GM21447 (cell line): ENCODE measurements around the gene FOXF2.
"Not testable (repeated sequence)": the region's sequence is repeated elsewhere in the genome, so short reads cannot be mapped to it uniquely, and the experiment has no call there.

Experiments
- ATAC-seq: cut with Tn5 transposase; IDR thresholded peaks from one replicate; pipeline ENCODE4 v1.9.1; 2021; ENCODE audit not compliant: unreplicated experiment

Gene FOXF2

DNA sequence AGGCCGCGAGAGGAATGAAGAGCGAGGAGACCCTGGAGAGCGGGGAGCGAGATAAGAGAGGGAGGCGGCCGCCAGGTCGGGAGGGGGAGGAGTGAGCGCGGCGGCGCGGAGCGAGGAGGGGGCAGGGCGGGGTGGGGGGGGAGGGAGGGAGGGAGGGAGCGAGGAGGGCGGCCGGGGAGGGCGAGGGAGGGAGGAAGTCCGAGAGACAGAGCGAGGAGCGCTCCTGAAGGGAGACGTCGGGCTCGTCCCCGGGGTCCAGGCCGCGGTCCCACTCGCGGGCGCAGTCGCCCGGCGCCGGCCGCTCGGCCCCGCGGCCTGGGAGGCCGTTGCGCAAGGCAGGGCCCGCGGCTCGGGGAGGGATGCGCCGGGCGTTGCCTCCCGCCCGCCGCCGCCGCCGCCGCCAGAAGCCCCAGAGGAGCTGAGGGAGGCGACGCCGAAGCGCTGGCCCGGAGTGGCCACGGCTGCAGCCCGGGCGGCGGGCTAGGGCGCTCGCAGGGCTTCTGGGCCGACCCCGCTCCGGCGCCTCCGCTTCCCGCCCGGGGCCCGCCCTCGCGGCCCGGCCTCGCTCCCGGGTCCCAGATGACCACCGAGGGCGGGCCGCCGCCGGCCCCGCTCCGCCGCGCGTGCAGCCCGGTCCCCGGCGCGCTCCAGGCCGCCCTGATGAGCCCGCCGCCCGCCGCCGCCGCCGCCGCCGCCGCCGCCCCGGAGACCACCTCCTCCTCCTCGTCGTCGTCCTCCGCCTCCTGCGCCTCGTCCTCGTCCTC, at the start of gene FOXF2:
FOXF2 (plus strand) TSS at position 208 of the 764 bp plus-strand sequence; CDS start at position 580, 372 bp downstream.
- ATAC-seq: no peak

DNA sequence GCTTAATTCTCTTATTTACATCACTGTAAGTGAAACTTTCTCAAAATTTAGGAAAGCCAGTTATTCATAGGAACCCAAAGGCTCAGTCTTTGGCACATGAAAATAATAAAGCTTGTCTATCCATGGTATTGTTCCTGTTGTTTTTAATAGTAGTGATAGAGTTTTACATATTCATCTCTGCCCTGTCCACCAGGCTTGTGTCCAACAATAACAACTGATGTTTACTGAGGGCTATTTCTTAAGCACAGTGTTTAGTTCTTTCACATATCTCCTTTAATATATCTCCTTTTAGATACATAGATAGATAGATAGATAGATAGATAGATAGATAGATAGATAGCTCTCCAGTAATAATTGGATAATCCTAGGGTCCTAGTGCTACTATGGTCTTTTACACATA, 43.3 kb upstream of the FOXF2 start:
- no peak for ATAC-seq

DNA sequence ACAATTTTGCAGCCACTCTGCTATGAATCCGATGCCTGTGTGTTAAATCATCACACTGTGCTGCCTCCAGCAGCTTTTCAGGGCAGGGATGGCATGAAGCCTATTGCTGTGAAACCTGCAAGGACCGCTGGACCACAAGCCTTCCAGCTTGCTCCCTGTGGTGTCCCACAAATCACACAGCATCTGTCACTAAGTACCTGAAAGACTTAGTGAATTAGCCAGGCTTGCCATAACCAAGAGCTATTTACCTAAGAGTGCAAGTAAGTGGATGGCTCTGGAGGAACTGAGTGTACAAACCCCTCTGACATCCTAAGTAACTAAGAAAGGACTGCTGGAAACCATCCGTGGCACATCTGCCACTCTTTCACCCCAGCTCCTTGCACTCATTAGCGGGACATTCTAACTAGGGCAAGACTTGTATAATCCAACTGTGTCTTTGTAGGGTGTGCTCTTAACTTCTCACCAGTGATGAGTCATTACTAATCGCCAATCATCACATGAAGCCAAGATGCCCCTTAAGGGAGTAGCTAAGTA, 42.8 kb upstream of the FOXF2 start:
- no peak for ATAC-seq

DNA sequence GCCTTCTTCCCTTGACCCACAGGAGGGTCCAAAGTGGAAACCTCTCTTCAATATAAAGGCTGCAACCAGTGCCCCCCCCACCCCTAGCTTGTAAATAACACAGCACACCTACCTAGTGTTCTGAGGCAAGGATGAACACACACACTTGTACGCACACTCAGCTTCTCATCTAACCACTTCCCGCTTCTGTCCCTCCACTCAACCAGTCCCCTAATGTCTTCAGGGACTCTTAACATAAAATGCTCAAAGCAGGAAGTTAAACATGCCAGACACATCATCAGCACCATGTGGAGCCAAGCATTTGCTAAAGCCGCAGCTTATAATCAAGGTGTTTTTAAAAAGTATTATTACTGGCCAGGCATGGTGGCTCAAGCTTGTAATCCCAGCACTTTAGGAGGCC, 42.2 kb upstream of the FOXF2 start:
- ATAC-seq: no peak

DNA sequence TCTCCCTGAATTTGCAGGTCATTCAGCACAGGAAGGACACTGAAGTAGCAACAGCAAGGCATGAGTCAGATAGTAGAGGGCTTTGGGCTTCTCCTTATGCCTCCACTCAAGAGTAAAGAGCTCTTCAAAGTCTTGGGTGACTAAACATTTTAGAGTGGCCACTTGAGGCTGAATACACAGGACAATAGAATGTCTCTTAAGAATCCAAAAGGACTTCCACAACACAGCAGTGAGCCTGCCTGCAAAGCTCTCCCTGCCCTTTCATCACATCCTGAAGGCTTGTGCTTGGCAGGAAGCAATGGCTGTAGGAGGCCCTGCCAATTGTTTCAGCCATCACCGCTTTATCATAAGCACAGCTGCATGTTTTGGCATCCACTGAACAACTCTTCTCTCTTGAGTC, 40.7 kb upstream of the FOXF2 start:
- ATAC-seq: no peak

GRCh38 chr6:1349655-1350054, 39.7 kb upstream of the FOXF2 start:
- ATAC-seq: no peak

DNA sequence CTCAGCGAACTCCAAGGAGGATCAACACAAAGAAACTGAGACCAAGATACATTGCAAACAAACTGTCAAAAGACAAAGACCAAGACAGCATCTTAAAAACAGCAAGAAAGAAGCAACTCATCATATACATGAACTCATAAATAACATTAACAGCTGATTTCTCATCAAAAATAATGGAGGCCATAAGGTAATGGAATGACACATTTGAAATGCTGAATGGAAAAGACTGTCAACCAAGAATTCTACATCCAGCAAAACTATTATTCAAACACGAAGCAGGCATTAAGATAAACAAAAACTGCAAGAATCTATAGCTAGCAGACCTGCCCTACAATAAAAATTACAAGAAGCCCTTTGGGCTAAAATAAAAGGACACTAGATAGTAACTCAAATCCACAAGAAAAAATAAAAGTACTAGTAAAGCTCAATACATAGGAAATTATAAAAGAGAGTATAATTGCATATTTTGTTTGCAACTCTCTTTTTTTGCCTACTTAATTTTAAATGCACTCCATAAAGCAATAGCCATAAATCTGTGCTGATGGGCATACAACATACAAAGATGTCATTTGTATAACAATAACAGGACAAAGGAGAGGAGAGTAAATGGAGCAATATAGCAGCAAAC, 37.9 kb upstream of the FOXF2 start:
- no peak for ATAC-seq

DNA sequence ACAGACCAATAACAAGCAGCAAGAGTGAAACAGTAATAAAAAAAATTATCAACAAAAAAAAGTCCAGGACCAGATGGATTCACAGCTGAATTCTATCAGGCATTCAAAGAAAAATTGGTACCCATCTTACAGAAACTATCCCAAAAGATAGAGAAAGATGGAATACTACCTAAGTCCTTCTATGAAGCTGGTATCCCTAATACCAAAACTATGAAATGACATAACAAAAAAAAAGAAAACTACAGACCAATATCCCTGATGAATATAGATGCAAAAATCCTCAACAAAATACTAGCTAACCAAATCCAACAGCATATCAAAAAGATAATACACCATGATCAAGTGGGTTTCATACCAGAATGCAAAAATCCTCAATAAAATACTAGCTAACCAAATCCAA, 34.3 kb upstream of the FOXF2 start:
- ATAC-seq: not testable (repeated sequence)

GRCh38 chr6:1361717-1362116, 27.7 kb upstream of the FOXF2 start:
- not testable (repeated sequence) for ATAC-seq

DNA sequence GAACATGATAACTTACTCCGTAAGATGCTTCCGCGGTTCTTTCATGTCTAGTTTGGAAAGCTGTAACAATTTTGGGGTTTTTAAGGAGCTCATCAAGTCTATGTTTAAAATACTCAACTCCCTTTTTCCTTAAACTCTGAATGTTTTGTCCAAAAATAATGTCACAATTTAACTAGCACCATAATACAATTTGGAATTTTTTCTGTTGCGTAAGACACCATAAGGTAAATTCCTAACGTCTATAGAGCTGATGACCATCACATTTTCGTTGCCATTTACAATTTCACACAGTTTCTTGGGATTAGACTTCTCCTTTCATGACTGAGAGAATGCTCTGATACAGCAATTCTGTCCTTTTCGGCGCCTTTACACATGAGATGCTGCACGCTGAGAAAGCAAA, 26.7 kb upstream of the FOXF2 start:
- ATAC-seq: no peak

DNA sequence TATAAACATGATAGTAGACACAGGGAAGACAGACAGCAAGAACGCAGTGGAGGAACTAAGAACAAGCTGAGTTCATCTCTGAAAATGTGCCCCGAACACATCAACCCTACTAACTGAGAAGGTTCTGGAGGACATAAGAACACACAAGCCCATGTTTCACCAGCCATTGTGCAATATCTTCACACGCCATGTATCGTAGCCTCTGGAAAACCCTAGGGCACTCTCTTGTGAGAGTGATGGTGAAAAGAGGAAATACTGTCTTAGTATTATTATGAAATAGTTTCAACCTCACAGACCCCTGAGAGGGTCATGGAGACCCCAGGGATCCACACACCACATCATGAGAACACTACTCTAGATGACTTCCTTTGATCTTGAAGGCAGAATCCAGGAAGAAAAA, 26.1 kb upstream of the FOXF2 start:
- no peak for ATAC-seq

GRCh38 chr6:1363729-1364572, 25.4 kb upstream of the FOXF2 start:
- ATAC-seq: no peak

GRCh38 chr6:1364791-1365190, 24.6 kb upstream of the FOXF2 start:
- no peak for ATAC-seq

- ATAC-seq: no peak
Observed at GRCh38 chr6:1365686-1366085, 23.7 kb upstream of the FOXF2 start.

GRCh38 chr6:1367771-1368170, 21.6 kb upstream of the FOXF2 start:
- ATAC-seq: no peak

DNA sequence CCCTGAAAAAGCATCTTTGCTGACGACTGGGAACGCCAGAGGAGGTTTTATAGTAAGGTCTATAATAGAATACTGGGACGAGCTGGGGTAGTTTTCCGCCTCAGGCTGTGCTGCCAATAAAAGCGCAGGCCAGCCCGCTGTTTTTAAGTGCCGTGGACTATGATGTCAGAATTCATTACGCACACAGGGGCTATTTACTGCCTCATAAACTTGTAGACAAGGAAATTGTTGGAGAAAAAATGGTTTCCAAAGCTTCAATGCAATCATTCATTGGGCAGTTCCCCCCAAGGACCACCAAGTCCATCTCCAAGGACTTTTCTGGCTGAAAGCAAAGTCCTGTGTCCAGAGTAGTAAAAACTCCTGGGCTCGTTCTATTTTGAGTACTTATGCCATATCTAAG, 20.4 kb upstream of the FOXF2 start:
- ATAC-seq: no peak

DNA sequence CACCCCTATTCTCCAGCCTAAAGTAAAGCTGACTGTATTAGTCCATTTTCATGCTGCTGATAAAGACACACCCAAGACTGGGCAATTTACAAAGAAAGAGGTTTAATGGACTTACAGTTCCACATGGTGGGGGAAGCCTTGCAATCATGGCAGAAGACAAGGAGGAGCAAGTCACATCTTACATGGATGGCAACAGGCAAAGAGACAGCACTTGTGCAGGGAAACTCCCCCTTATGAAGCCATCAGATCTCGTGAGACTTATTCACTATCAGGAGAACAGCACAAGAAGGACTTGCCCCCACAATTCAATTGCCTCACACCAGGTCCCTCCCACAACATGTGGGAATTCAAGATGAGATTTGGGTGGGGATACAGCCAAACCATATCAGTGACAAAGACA, 19.7 kb upstream of the FOXF2 start:
- ATAC-seq: not testable (repeated sequence)

DNA sequence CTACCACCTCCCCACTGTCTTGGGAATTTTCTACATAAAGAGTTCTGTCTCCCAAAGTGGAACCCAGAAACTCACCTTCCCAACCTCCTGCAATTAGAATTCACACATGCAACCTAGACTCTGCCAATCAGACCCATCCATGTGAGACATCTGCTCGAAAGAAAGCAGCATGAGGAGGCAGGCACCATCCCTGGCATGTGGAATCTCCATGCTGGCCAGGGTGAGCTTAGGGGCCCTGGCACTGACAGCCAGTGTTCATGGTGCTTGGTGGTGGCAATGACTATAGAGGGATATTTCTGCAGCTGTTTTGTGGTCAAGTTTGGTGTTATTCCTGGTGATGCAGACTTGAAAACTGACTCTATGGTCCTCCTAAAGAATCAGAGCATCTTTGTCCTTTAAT, 17.4 kb upstream of the FOXF2 start:
- ATAC-seq: no peak

GRCh38 chr6:1372690-1373089, 16.7 kb upstream of the FOXF2 start:
- ATAC-seq: no peak

DNA sequence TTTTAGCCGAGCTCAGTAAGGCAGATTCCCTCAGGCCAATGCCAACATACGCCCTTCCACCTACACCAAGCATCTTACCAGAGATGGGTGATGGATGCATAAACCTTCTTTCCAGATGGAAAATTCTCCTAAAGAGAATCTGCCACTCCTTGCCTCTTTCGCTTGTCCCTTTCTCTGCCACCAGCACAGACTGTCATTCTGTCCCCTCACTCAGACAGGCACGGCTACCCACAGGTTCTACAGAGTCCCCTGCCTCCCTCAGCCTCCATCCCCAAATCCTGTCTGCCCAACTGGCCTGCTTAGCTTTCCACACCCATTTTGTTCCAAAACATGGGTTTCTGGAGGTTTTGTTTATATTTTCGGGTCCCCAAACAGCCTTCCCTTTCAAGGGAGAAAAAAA, 12.7 kb upstream of the FOXF2 start:
- ATAC-seq: no peak

GRCh38 chr6:1377526-1377925, 11.8 kb upstream of the FOXF2 start:
- no peak for ATAC-seq
